Measurements from ENCODE around the gene NBEA.

NBEA gene

DNA sequence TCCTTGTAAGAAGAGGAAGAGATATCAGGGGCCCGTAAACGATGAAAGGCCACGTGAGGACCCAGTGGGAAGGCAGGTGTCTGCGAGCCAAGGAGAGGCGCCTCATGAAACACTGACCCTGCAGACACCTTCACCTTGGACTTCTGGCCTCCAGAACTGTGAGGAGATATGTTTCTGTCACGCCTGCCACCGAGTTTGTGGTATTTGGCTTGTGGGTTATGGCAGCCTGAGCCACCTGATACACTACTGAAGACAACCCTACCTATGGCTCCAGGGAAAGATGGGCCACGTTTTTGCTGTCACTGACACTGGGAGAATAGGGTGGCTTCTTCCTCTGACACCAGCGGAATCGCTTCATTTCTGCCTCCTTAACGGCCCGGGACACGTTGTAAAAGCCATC, 752.0 kb downstream of the NBEA start:
- no peak for DNase-seq

DNA sequence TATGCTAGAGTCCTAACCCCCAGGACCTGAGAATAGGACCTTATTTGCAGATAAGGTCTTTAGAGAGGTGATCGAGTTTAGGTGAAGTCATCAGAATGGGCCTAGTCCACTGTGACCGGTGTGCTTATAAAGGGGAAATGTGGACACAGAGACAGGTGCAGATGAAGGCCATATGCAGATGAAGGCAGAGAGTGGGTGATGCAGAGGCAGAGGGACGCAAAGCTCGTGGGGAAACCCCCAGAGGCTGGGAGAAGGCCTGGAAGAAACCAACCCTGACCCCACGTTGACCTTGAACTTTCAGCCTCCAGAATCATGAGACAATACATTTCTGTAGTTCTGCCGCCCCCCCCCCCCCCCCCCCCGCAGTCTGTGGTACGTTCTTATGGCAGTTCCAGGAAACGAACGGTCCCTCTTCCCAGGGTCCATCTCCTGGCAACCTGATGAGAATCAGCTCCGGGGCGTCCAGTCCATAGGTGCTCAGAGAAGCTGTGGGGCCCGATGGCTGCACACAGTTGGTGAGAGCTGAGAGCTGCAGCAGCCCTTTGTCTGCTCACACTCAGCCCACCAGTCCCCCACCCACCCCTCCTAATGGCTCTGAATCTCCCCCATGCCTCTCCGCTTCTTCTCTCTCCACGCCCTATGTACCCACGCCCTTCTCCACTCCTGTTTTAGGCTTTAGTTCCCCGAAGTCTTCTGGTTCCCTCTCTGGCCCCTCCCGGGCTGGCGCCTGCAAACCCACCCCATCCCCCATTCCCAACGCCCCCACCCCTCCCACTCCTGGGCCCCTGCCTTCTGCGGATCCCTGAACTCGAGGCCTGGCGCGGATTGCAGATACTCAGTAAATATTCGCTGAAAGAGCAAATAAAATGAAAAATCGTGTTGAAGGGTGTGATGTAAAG, 752.7 kb downstream of the NBEA start:
- DNase-seq, result no peak

DNA sequence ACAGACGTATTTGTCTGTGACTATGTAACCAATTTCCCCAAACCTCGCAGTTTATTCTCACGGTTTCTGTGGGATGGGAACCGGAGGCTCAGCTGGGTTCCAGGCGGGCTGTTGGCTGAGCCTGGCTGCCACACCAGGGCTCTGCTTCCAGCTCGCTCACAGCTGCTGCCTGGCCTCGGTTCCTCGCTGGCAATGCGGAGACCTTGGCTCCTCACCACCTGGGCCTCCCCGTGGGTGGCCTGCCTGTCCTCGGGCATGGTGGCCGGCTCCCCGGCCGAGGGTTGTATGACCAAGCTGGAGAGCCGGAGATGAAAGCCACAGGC, 753.3 kb downstream of the NBEA start:
- DNase-seq, result no peak

GRCh38 chr13:35697186-35697730, 755.2 kb downstream of the NBEA start:
- no peak for DNase-seq

DNA sequence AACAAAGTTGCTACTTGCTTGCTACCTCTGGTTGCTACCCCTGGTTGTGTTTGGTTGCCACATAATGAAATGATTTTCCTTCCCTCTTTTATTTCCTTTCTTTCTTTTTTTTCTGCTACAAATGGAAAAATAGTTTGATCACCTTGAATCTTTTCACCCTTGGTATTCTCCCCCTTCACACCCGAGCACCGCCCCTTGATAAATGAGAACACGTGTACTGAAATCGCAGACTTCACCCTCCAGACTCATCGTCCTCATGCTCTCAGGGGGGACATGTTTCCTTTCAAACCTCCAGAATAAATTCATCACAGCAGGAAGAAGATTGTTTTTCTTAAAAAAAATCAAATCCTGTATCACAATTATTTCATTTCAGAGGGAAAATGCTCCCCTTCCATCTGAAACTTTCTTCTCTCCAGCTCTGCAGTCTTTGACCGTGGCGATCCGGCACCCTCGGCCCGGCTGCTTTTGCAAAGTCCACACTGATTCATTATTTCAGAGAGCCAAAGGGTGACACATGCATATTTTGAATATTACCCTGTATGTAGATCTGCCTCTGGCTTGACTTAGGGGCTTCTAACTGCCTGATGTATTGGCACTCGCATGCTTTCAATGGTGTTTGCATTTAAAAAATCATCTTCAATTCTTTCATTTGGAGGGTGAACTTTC, 757.0 kb downstream of the NBEA start:
- DNase-seq, result no peak

DNA sequence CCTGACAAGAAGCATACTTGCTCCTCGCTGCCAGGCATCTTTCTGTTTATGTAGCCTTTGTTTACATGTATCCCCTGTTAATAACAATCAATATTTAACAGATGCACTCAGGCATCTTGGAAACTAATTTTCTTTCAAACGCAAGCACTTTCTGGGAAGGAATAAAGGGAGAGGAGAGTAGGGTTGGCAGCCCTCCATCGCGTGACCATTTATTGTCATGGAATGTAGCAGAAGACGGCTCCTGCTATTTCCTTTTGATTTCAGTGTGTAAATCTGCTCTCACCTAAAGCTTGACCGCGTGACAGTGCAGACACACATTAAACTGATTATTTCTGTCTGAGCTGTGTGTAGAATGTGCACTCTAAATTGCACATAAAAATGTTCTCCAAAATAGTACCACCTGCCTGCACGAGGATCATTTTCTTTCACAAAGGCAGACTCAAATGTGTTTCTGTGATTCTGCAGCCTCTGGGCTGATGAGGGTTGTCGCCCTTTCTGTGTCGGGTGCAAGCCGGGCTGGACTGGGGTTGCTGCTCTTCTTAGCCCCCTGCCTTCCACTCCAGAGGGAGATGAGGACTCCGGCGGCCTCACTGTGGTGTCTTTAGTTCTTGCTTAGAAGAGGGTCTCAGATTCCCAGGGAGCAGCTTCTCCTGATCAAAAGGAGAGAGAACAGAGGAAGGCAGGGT, 757.9 kb downstream of the NBEA start:
- DNase-seq, result no peak

DNA sequence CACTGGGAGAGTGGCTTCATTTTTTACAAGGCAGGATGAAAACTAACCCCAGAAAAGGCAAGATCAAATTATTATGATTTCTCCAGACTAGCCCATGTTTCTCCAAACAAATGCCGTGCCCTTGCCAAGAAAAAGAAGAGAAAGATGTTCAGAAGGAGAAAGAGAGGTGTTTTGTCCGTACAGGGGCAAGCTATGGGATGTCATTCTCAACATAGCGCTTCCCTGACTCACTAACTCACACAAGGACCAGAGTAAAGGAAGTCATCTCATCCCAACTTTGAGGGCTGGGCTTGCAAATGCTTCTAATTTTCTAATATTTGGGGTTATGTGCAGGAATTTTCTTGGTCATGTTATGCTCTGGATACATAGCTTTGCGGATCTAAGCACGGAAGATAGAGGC, 758.6 kb downstream of the NBEA start:
- no peak for DNase-seq

GRCh38 chr13:35702316-35702715, 760.2 kb downstream of the NBEA start:
- no peak for DNase-seq

- no peak for DNase-seq
These were observed 761.0 kb downstream of the NBEA start for GRCh38 chr13:35703061-35703460.

GRCh38 chr13:35704331-35704730, 762.3 kb downstream of the NBEA start:
- no peak for DNase-seq

DNA sequence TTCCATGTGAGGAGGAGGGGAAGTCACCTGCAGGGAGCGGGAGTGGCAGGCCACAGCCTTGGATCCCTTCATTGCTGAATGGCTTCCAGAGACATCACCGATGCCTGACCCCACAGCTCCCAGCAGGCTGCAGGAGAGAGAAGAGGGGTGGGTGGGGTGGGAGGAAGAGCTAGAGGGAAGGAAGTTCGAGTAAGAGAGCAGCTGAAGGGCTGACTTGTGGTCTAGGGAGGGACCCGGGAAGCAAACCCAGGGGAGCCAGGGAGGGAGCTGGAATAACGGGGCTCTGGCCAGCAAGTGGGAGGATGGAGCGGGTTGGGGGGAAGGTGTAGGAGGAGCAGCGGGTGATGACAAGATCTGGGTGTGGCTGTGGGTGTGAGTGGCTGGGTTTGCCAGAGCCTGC, 764.2 kb downstream of the NBEA start:
- DNase-seq, result no peak

GRCh38 chr13:35706721-35707120, 764.7 kb downstream of the NBEA start:
- no peak for DNase-seq

DNA sequence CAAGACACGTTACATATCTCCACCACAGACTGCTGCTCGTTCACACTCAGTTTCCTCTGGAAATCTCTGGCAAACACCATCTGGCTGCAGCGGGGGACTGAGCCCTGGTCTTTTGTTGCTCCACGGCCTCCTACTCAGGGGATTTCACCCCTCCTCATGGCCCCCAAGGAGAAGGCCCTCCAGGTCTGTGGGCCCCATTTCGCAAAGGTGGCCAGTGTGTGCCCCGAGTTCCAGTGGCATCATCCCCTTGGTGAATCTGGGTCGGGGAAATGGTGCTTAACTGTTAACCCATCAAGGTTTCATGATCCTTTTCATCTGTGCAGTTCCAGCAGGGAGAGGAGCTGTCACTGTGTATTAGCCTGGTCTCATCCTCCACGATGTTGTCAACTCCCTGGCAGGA, 769.8 kb downstream of the NBEA start:
- DNase-seq, result no peak

GRCh38 chr13:35712907-35713761, 771.1 kb downstream of the NBEA start:
- DNase-seq, result peak; percentile 22

GRCh38 chr13:35714121-35714520, 772.1 kb downstream of the NBEA start:
- no peak for DNase-seq

DNA sequence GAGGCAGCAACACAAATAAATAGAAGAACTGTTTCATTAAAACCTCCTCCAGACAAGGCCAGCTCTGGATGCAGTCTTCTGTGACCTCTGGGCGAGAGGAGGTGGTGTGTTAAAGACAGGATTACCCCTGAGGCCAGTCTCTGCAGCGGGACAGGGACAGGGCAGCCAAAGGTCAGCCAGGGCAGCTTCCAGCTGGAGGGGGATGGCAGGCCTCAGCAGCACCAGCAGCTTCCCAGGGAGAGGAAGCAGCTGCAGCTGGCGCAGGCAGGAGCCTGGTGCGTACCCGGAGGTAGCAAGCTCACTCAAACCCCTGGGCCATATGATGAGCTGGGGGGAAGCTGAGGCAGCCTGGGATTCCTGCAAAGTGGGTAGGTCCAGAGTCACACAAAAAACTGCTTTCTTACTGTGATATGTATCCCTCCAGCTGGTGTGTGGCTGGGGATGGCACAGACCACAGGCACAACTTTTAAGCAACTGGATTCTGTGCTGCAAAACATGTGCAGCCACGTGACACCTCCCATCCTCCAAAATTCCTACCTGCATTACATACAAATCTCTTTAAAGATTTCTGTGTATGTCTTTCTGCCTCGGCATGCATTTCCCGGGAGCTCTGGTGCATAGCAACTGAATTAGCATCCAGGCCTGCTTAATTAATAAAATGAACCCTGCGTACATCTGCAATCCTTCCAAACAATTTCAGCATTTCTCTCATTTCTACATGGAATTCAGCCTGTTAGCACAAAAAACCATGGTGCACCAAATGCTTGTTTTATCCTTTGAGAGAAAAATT, 772.7 kb downstream of the NBEA start:
- no peak for DNase-seq

GRCh38 chr13:35716186-35716585, 774.1 kb downstream of the NBEA start:
- no peak for DNase-seq

- DNase-seq, result no peak
These were observed 774.7 kb downstream of the NBEA start for GRCh38 chr13:35716729-35717128.

- no peak for DNase-seq
These were observed 776.0 kb downstream of the NBEA start for GRCh38 chr13:35718084-35718483.

DNA sequence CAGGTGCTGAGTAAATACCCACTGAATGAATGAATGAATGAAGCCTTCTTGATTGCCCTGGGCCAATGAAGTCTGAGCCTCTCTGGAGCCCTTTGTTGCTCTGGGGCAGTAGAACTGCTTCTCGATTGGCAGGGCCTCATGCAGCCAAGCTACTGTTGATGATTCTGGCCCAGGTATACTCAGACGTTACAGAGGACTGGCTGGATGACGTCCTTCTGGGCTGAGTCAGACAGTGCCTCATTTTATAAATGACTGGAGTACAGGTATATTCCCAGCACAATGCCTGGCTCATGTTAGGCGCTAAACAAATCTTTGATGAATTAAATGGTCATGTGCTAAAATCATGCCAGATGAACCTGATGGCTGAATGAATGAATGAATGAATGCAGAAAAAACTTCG, 778.2 kb downstream of the NBEA start:
- DNase-seq, result no peak

DNA sequence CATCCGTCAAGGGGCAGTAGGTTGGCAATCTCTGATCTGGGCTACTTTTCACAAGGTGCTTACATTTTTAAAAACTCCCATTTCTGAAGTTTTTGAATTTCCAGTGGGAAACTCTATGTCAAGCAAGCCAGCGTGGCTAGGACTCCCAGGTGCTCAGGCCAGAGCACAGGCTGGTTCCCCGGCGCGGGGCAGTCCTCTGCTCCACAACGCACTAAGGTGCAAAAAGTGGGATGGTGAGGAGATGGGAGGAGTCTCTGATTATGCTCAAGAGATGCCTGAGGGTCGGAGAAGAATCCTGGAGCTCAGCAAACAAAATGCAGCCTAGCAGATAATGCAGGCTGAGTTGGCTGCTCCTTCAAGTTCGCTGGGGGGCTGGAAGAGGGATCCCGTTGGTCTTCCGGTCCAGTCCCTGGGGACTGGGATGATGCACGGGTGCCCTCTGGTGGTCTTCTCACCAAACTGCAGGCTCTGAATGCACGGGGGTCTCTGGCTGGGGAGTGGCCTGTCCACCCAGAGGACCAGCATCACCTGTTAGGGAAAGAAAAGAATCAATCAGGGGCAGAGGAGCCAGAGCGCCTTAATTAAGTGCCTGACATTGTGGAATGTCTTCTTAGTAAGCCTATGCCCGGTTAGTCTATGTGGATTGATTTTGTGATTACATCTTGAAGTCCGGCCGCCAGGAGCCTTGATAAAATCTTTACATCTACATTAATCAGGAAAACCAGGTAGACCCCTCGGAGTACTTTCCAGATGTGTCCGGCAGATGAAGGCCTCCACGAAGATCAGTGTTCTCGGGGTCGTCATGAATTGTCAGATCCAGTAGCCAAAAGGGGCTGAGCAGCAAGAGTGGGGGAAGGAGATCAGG, 778.9 kb downstream of the NBEA start:
- DNase-seq, result peak; percentile 36
